Stromal cell of bone marrow (primary cell): ENCODE results near the gene CLASP1.
"Not testable (repeated sequence)": the region's sequence is repeated elsewhere in the genome, so short reads cannot be mapped to it uniquely, and the experiment has no call there.

Source experiments
- DNase-seq: peaks from one replicate; pipeline ENCODE4 v3.0.0-alpha.2; 2012; ENCODE audit warnings: low read depth

Gene CLASP1

DNA sequence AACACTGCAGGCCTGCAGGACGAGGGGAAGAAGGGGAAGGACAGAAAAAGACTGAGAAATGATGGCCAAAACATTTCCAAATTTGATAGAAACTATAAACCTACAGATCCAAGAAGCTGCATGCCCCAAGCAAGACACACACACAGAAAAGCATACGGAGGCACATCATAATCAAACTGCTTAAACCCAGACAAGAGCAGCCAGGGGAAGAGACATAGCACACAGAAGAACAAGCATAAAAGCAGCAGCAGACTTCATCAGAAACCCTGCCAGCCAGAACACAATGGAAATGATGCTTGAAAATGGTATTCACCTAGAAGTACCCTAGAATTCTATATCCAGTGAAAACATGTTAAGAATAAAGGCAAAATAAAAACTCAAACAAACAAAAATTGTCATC lies 175.8 kb downstream of the CLASP1 start:
- no peak for DNase-seq

DNA sequence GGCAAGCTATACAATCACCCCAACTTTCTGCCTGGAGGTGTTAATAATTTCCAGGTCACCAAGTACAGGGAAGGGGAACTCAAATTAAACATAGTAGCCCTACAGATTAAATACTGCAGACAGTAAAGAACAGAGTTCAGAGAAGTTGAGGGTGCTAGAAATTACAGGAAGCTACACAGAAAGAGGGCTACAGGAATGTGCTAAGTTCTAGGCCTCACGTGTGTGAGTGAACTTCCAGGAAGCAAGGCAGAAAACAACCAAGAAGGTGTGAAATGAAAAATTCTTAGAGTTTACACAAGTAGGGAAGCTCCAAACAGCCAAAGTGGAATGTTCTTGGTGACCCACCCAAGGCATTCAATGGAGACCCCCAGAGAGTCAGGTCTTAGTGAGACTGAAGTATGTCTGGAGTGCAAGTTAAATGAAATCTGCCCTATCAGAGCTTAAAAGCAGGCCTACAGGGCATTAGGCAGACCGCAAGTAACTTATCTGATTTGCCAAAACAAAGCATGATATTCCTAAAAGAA lies 176.7 kb downstream of the CLASP1 start:
- DNase-seq = no peak

DNA sequence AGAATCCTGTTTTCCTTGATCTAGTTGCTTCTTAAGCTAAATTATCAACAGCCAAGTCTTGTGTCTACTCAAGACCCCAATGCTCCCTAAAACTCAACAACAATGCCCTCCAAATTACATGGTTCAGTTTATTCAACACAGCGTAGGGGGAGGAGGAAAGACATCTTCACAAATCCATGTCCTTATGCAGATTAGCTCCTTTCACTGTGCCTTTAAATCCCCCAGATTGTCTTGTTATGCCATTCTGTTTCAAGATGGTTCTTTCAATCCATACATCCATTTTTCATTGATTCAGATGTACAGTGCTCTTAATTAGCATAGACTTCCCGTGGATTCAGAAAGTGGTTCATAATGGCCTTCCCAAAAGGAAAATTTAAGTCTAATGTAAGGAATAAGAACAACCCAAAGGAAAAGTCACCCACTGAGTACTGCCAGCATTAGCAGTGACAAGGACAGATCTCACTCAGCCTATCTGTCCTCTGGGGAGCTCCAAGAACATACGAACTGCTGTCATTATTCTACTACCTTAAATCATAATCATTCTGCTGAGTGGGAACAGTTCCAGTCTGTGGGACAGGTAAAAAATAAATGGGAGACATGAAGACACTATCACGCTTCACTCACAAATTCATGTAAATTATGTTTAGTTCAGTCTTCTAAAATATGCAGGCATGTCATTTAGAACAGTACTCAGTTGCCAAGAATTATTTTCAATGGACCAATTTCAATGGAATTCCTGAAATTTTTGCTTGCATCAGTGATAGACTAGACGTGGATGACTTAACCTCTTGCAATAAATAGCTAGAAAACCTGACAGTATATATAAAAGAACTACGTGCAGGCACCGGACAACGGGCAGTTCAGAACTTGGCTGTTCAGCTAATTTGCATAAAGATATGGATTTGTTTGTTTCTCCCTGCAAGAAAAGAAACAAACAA lies 177.5 kb downstream of the CLASP1 start:
- peak; percentile 9 for DNase-seq

DNA sequence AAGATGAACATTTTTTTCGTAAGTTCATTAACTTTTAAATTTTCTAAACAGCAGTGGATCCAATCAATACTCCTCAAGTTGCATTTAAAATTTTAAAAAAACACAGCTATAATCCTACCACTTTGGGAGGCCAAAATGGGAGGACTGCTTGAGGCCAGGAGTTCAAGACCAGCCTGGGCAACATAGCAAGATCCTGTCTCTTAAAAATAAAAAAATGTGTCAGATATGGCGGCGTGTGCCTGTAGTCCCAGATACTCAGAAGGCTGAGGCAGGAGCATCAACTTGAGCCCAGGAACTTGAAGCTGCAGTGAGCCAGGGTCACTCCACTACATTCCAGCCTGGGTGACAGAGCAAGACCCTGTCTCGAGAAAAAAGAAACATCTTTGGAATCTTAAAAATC lies 178.3 kb downstream of the CLASP1 start:
- DNase-seq = no peak

DNA sequence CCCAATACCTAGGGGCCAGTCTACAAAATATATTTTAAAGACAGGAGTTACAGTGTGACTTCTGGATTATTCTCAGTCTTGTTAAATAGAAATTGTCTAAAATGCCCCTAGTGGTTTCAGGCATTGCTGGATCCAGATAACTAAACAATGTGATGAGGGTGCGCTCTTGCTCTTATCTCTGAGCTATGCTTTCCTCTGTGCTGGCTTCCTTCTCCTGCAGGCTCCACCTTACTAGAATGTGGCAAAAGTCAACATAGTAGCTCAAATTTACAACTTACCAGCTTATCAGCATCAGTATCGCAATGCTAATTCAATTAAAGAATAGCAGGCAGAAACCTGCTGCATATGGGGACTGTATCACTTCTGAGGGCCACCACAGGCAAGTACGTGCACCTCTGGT lies 179.9 kb downstream of the CLASP1 start:
- DNase-seq = no peak

DNA sequence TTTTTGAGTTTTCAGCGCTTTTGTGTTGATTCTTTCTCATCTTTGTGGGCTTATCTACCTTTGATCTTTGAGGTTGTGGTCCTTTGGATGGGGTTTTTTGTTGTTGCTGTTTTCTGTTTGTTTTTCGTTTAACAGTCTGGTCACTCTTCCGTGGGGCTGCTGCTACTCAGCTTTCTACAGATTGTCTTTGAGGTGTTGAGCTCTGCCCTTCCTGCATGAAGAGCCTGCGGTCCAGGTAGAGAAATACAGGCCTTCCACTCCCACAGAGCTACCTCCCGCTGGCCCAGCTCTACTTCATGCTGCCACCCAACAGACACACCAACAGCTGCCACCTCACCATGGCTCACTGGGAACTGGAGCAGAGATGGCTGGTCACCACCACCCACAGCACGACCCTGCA lies 180.3 kb downstream of the CLASP1 start:
- DNase-seq = no peak

DNA sequence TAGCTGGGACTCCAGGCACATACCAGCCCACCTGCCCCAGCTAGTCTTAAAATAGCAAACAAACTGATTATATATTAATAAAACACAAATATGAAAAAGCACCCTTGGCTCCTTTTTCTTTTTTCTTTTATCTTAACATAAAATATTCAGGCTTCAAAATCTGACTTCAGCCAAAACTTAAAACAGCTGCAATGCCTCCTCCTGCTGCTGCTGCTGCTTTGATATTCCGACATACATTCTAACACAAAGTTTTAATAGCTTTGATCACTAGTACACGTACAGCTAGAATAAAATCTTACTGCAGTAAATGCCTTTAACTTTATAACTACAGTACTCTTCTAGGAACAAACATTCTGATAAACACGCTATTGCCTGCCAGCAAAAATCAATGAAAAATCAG lies 190.0 kb downstream of the CLASP1 start:
- DNase-seq = no peak

DNA sequence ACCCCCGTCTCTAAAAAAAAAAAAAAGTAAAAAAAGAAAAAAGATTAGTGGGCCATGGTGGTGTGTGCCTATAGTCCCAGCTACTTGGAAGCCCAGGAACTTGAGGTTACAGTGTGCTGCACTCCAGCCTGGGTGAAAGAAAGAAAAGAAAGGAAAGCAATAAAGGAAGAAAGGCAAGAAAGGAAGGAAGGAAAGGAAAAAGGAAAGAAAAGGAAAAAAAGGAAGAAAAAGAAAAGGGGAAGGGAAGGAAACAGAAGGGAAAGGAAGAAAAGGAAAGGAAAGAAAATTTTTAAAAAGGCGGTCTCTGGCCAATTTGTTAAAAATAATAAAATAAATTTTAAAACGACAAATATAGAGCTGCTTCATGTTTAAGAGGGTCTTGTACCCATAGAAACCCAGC lies 192.9 kb downstream of the CLASP1 start:
- DNase-seq = no peak

DNA sequence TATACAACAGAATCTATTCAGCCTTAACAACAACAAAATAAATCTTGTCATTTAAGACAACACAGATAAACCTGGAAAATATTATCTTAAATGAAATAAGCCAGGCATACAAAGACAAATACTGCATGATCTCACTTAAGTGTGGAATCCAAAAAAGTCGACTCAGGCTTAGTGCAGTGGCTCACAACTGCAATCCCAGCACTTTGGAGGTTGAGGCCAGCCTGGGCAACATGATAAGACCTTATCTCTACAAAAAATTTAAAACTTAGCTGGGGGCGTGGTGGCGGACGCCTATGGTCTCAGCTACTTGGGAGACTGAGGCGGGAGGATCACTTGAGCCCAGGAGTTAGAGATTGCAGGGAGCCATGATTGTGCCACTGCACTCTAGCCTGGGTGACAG lies 193.8 kb downstream of the CLASP1 start:
- DNase-seq = no peak

DNA sequence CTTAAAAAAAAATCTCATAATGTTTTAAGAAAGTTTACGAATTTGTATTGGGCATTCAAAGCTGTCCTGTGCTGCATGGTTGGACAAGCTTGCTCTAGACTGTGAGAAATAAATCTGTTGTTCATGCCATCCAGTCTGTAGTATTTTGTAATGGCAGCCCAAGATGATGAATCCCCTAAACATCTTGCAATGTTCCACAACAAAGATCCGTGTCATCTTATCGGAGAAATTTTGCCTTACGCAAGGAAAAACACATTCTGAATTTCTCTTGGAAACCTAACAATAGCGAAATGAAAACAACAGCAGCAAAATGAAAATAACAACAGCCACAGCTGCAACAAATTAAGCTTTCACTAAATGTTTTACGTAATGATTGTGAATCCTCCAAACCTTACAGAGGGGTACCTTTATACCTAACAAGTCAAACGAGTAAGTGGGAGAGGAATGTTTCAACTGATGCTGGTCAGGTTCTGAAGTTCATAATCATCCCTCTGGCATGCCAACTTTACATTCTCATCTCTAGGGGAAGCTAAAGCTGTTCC lies 194.6 kb downstream of the CLASP1 start:
- no peak for DNase-seq

DNA sequence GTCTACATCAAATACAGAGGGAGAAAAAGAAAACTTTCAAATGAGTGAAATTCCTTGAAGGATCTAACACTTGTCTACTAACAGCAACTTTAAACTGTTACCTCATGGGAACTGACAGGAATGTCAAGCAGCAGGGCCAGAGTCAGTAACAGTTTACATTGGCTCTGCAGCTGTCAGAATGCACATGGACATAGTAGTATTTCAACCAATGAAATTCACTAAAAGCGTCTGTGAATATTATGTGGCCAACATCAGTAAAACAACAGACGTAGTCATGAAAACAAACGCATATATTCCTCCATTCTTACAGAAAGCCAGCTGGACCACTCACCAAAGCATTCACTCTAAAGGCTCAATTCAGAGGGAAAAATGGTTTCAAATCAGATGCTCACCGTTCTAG lies 197.9 kb downstream of the CLASP1 start:
- DNase-seq = no peak

DNA sequence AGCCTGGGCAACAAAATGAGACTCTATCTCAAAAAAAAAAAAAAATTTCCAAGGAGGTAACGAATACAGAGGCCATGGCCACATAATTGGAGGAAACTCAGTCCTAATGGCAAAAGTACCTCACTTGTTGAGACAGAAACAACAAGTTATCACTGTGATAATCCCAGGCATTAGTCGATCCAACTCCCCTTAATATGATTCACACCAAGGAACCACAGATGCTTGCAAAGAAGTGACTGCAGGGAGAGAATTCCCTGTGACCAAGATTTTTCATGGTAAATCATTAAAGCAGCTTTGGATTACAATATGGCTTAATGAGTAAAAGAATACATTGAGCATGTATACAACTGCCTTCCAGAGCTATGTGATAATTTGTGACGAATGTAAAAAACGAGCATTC lies 199.0 kb downstream of the CLASP1 start:
- no peak for DNase-seq

DNA sequence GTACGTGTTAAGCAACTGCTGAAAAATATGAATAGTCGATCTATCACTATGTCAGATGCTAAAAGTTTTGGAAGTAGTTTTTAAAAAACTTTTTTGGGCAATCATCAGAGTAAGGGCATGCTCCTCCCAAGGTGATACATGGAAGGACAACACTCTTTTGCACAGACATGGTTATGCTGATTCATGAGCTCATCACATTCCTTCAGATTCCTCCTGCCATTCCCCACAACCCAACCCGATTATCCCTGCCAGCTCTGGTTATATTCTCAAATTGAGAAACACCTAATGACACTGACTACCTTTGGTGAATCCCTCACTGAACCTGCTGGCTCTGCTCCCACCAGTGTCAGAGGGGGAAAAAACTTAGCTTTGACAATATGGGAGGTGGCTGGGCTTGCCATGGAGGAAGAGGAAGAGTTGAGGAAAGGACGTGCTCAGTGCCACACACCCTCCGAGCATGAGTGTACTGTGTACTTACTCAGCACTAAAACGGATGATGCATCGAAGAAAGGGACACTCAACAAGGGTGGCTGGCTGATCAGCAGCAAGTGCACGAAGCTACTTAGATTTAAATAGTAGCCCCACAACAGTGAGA lies 202.5 kb downstream of the CLASP1 start:
- DNase-seq = no peak

DNA sequence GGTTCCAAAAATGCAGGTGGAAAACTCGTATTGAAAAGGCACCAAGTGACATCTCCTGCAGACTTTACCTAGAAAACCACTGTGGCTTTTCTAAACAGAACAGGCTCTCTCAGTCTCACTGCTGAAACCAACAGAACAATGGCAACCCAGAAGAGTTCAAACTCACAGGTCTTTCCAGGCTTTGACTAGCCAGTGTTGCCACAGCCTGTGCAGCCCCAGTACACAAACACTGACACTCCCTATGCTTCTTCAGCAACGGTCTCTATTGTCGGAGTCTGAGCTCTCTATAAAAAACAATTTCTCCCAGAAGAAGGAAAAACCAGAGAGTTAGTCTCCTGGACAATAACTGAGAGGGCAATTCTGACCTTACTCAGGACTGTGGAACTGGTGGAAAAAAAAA lies 206.4 kb downstream of the CLASP1 start:
- DNase-seq = no peak

DNA sequence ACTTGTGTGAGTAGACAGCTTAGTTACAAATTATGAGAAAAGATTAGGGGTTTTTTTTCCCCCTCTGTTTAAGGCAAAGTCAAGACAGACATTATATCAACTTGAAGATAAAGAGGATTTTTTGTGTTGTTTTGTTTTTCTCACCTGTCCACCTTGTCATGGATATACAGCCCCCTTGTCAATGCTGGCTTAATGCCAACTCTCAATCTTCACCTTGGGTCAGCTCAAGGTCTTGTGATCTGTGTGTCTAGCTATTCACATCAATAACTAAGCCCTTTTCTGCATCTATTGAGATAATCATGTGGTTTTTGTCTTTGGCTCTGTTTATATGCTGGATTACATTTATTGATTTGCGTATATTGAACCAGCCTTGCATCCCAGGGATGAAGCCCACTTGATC lies 211.0 kb downstream of the CLASP1 start:
- DNase-seq = not testable (repeated sequence)

DNA sequence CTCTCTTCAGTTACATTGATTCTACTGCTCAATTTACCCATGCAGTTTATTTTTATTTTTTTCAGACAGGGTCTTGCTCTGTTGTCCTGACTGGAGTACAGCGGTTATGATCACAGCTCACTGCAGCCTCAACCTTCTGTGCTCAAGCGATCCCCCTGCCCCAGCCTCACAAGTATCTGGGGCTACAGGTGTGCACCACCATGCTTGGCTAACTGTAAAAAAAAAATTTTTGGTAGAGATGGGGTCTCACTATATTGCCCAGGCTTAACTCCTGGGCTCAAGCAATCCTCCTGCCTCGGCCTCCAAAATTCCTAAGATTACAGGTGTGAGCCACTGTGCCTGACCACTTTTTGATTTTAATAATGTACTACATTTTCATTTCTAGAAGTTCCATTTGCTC lies 212.3 kb downstream of the CLASP1 start:
- no peak for DNase-seq

DNA sequence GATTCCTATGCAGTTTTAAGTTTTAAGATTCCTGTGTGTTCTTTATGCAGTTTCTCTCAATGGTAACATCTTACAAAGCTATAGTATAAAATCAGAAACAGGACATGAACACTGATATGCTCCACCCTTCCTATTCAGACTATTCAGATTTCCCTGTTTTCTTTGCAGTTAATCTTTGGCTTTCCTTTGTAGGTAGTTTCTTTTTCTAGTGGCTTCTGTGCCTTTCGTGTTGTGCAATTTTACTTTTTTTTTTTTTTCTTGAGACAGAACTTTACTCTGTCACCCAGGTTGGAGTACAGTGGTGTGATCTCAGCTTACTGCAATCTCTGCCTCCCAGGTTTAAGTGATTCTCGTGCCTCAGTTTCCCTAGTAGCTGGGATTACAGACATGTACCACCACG lies 213.5 kb downstream of the CLASP1 start:
- DNase-seq = no peak

DNA sequence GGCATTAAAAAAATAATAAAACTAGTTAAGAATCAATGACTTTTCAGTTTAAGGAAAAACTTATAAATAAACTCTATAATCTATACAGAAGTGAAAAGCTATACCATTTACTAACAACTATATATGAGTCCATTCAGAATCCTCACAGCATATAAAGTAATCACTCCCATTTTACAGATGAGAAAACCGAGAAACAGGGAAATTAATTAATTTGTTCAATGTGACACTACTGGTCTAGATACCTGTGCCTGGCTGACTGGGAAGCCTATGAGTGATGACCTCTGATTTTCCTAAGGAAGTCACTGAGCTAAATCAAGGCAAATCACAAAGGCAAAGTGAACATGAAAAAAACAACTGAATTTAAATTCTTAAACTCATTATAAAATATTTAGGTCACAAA lies 218.0 kb downstream of the CLASP1 start:
- DNase-seq = no peak

DNA sequence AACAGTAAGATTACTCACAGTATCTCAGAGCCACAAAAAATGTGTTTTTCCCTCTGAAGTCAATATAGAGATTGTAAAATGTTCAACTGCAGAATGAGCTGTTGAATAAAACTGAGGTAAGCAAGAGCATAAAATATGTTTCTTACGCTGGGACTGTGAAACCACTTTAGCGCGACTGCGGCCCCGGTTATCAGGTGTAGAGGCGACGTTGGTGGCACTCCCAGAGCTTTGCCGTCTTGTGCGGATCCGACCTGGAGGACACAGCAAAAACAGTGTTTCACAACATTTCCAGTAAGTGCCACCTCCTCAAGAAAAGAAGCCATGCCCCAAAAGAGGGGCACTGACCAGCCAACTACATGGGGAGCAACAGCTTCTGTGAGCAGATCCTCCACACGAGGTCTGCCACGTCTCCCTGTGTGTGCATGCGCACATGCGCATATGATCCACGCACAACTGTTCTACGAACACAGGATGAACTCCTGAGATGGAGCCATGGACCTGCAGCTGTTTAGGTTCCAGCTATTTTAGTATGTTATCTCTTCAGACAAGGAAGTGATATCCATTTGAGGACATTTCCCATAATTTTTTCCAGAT lies 219.2 kb downstream of the CLASP1 start:
- DNase-seq = no peak

DNA sequence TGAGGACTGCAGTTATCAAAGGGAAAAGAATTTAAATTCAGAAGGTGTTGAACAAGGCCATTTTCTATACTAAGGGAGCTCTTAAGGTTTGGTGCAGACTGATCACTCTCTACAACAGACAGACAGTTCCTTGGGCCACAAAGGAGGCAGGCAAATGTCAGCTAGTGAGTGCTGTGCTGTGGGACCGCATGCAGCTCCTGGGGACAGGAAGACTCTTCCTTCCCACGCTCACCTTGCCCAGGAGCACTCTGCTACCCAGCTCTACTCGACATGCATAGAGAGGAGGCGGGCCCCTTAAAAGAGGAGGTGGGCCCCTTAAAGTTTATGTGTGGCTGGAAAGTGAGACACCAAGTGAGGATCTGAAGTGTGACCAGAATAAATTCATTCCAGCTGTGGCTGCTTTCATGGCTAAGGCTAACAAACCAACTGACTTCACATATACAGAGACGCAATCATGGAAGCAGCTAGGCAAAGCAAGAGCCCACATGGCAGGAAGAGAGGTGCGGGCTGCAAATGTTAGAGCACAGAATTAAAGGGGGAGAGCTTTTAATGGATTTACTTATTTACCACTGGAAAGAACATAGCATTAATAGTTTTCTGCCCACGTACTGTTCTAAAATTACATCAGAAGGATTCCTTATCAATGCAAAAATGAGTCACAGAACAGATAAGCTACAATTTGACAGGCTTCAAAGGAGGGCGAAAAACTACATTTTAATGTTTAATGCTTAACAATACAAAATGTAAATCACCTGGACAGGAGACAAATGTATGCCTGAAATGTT lies 220.0 kb downstream of the CLASP1 start:
- no peak for DNase-seq

DNA sequence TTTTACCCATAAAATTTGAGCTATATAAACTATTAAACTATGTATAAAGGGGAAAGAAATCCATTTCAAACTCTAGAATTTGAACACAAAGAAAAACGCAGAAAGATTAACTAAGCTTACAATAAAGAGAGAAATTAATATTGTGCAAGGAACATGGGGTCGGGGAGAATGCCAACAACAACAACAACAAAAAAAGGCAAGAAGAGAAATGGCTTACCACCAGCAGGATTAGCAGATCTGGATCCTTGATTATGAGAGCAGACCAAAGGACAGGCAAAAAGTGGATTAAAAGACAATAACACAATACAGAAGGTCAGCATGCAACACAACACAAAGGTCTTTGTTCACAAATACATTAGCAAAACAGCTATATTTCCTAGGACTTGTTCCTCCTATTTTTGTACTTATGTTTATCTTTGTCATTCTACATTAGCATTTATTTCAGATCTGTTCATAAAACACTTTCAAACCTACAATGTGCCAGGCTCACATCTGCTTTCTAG lies 222.0 kb downstream of the CLASP1 start:
- peak; percentile 5 for DNase-seq

DNA sequence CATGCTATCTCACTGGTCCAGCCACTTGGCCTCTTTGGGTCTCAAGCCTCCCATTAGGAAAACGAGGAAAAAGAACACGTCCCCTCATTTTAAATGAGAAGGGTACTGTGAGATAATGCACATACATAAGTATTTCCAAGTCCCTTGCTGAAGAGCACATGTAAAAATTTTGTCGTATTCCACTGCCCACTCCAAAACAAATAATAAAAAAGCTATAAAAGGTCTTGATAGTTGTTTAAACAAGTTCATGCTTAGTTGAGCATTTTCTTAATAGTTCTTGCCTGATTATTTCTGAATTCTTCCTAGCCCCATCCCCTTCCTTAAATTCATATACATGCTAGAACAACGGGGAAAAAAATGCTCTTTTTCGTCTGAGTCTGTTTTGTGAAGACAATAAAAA lies 228.8 kb downstream of the CLASP1 start:
- DNase-seq = no peak
